Frontal cortex (tissue), 4 donors: ENCODE data around the gene FLYWCH2. TPM values are rescaled to one million over a fixed set of nuclear protein-coding genes. Genes with fewer than 3 reads are reported as not detected.

Experiments used
- DNase-seq, 2 donors: peaks; one replicate each; pipeline ENCODE4 v3.0.0; 2012; ENCODE audit warnings: low spot score in 2 of 2
- FAIRE-seq: peaks from 2 replicates; lab custom pipeline; 2012; peaks lifted over from hg19 to GRCh38; lab: Jason Lieb, UNC
- total RNA-seq: library from RNA; depleted of rRNA; stranded (reverse); fragments of >200 nt; gene quantifications from one replicate; pipeline ENCODE4 v1.2.3, GENCODE V29; 2014
- donor health status: control.
- donor health status: control.
- donor health status: control.

Gene FLYWCH2
- total RNA-seq, 1 donor from 2014 or later: 46.5 TPM

GRCh38 chr16:2852731-2853507 is 30.1 kb upstream of the FLYWCH2 start:
- no peak for FAIRE-seq
- no peak for DNase-seq

- FAIRE-seq (no peak), DNase-seq (no peak)
Observed at GRCh38 chr16:2853531-2854073, 29.4 kb upstream of the FLYWCH2 start.

DNA sequence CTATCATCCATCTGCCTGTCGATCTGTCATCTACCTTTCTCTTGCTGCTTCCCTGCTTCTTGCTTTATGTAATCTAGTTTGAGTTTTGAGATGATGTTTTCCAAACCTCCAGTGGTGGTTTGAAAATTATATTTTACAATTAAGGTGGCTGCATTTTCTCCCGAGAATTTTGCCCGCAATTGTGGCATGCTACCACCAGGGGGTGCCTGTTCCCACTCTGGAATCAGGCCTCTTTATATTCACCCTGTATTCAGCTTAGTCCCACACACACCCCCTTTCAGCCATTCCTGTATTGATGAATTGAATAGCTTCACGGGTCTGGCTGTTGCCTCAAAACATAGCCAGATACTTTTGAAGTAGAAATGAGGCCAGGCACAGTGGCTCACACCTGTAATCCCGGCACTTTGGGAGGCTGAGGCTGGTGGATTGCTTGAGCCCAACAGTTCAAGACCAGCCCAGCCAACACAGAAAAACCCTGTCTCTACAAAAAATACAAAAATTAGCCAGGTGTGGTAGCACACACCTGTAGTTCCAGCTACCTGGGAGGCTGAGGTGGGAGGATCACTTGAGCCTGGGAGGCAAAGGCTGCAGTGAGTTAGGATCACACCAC is 28.2 kb upstream of the FLYWCH2 start:
- FAIRE-seq: no peak
- DNase-seq: no peak

DNA sequence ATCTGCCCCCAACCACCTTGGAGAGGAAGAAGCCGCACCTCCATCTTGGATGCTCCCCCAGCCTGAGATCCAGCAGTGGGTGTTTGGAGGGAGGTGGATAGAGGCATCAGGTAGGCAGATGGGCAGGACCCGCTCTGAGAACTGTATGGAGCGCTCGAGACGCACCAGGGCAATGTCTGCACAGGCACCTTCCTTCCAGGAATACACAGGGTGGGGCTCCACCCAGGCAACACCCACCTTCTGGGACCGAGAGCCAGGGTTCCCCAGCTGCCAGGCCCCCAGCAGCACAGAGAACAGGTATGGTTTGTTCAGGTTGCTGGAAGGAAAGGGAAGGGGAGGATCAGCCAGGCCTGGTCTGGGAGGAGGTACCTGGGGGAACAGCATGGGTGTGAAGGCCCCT is 27.5 kb upstream of the FLYWCH2 start:
- FAIRE-seq (no peak), DNase-seq (no peak)

GRCh38 chr16:2856061-2856670 is 26.8 kb upstream of the FLYWCH2 start:
- DNase-seq (no peak), FAIRE-seq (no peak)

DNA sequence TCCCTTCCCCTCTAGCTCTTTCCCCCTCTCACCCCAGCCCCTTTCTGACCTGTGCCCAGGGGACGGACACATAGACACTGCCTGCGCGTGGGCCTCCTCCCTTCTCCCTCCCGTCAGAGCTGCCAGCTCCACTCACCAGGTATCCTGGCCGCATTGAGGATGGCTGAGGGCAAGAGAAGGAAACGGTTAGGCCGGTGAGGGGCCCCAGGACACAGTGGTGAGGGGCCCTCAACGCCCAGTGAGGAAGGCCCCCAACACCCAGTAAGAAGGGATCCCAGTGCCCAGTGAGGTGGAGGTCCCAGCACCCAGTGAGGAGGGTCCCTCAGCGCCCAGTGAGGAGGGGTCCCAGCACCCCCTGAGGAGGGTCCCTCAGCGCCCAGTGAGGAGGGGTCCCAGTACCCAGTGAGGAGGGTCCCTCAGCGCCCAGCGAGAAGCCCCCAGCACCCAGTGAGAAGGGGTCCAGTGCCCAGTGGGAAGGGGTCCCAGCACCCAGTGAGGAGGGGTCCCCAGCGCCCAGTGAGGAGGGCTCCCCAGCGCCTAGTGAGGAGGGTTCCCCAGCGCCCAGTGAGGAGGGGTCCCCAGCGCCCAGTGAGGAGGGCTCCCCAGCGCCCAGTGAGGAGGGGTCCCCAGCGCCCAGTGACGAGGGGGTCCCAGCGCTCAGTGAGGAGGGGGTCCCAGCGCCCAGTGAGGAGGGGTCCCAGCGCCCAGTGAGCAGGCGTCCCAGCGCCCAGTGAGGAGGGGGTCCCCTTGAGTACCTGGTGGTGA is 26.1 kb upstream of the FLYWCH2 start:
- no peak for DNase-seq
- FAIRE-seq: no peak

DNA sequence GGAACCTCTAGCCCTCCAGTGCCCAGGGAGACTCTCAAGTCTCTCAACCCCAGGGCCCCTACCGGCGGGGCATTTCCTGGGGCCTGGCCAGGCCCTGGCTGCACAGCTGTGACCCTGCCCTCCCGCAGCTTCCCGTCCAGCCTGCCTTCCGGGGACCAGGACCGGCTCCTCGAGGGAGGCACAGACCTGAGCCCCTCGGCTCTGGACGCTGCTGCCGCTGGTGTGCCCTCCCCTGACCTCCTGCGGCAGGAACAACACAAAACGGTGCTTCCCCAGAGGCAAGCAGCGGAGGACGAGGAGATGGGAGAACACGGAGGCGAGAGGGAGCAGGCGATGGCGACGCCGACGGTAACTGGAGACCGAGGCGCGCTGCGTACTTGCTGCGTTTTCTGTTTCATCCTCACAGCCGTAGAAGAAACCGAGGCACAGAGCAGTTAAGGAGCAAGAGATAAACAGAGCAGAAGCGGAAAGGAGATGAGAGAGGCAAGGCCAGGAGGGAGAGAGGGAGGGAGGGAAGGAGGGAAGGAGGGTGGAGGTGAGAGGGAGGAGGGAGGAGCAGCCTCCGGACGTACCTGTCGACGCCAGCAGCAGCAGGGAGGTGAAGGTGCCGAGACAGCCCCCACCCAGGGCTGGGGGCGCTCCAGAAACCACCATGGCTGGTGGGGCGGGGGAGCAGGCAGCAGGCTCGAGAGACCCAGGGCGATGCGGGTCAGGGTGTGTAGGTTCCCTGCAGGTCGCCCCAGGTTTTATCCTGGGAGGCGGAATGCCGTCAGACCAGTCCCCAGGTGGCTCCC is 25.4 kb upstream of the FLYWCH2 start, which contains the start of gene PRSS22:
Gene PRSS22, minus strand, starts transcription at position 720 of the 794 bp plus-strand sequence. Its CDS starts 66 bp downstream, at position 654.
- DNase-seq: no peak
- no peak for FAIRE-seq

DNA sequence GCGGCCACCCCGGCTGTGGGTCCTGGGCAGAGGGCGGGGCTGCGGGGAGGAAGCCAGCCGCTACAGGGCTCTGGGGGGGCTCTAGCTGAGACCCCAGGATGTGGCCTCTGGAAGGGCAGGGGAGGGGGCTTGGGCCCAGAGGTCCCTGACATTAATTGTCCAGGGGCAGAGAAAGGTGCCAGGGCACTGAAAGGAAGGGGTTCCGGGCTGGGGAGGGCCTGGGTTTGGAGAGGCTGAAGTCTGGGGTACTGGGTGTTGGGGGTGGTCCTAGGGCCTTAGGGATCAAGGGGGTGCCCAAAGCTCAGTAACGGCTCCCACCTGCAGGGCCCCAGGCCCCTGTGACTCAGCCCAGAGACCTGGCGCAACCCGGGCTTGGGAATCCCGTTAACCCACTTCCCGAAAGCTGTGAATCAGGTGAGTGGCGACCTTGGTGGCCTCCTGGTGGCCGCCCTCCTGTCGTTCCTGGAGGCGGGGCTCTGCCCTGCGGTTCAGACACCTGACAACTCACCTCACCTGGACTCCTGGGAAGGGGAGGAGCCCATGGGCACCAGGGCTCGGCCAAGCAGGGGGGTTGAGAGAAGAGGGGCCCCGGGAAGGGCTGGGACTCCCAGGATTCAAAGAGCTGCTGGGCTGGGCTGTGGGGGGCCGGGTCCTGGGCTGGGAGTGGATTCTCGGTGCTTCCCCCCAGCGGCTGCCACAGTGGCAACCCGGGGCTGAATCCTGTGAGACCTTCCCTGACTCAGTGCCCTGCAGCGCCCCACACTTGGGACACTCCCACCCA is 24.6 kb upstream of the FLYWCH2 start:
- no peak for DNase-seq
- FAIRE-seq: no peak

DNA sequence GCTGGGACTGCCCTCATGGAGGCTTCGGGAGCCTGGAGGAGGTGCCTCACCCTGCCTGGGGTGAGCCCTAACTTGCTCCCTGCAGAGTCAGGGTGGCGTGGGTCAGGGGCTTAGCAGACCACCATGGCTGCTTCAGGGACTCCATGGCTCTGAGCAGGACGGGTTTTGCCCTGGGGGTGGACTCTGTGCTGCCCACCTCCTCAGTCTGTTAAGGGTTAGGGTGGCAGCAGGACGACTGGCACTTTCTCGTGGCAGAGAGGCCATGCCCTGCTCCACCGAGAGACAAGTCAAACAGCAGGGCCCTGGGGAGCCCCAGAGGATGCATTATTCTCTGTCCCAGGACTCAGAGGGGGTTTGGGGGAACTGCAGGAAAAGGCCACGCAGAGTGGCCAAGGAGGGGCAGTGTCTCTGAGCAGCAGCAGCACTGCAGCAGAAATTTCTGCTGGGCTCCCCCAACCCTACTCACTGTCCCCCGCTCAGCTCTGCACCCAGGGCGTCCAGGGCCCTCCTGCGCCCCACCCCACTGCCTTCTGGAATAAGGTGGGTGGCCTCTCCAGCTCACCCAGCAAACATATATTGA is 23.2 kb upstream of the FLYWCH2 start:
- no peak for DNase-seq

DNA sequence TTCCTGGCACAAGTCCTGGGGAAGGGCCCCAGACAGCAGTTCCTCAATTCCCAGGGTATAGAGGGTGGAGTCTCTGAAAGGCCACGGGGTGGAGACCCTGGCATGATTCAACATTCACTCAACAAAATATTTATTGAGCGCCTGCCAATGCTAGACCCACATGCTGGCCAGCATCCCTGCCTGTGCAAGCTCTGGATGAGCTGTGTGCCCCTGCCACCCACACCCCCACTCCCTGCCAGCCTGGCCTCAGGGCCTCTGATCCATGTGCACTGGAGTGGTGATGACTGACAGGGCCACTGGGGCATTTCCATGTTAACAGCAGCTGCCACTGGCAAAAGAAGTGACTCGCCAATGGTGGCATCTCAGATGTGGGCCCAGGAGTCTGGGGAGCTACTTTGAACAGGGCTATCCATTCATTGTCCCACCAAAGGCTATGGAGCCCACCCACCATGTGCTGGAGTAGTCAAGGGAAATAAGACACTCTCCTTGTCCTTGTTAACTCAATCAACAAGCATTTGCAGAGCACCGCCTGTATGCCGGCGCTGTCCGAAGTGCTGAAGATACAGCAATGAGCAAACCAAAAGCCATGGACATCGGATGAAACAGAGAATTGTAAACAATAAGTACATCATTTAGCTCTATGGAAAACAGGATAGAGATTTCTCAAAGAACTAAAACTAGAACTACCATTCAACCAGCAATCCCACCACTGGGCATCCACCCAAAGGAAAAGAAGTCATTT is 22.0 kb upstream of the FLYWCH2 start:
- DNase-seq (no peak), FAIRE-seq (no peak)

More for the DNA sequence above, 23.2 kb upstream of the FLYWCH2 start:
- FAIRE-seq: no peak

DNA sequence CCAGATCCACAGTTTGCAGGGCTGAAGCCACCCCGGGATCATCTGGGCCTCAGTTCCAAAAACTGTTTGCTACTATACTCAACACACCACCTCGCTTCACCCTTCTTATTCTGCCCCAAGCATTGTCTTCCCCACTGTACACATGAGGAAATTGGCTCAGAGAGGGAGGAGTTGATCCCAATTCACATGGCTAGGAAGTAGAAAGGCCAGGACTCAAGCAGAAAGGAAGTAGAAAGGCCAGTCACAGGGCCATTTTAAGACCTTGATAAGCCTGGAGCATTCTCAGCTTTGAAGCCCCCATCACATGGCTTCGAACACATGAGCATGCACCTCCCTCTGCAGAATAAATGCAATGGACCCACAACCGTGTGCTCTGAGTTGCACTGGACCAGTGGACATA is 17.4 kb upstream of the FLYWCH2 start:
- no peak for DNase-seq
- no peak for FAIRE-seq

DNA sequence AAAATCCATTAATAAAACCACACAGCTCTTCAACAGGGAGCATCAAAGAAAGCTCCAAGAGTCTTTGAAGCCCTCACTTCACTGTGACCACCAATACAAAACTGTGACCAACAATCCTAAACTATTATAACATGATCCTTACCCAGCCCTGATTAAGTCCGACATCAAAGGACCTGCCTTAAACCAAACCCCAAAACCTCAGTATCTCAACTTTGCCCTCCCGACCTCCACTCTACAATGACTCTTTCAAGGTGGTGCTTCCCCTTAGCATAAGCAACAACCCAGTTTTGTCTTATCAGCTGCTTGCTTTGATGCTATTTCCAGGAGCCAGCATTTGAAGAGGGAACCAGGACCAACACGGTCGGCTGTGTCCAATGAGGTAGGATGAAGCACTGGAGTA is 16.6 kb upstream of the FLYWCH2 start:
- FAIRE-seq: no peak
- DNase-seq: no peak

GRCh38 chr16:2867661-2867986 is 15.4 kb upstream of the FLYWCH2 start:
- no peak for FAIRE-seq
- DNase-seq: no peak

DNA sequence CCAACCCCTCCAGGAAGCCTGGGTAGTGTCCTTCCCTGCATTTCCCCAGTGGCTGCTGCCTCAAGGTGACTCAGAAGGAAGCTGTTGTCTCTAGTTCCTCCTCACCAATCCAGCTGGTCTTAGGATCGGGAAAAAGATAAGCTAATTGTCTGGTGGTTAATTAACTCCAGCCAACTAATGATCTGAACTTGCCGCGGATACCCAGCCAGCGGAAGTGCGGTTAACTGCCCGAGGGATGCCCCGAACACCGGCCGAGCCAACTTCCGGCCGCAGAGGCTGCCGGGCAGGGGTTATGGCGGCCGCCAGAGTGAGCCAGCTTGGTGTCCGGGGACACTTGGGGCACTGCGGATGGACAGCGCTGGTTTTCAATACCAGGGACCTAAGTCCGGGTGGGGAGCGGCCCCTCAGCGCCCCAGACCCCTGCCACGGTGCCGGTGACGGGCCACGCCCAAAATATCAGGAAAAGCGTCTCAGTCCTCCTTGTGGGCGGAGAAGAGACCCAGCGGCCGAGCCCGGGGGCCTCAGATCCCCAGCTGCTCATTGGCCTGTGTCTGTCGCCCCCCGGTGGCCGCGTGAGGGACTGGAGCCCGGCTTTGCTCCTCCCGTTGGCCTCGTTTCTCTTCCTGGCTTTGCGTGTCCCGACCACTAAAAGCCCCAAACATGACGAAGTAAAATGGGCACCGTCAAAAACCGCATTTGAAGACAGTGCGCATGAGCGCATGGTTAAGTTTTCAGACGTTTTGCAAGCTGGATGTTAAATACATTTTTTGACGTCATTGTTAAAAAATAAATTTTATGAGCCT is 14.8 kb upstream of the FLYWCH2 start:
- DNase-seq (peak; percentile 90 to 98), FAIRE-seq (no peak)

DNA sequence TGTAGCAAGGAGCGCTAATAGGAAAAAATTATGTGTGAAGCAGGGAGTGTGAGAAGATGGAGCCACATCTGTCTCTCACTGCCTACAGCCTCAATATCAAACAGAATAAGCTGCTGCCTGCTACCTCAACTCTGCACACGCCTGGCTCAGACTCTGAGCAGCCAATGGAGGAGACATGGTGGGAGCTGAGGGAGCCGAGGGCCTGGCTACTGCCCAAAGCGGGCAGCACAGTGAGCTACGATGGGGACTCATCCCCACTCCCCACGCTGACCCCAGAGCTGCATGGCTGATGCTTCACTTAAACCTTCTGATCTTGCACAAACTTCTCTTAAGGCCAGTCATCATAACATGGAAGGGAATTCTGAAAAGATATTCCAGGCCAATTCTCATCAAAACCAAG is 11.1 kb upstream of the FLYWCH2 start:
- no peak for DNase-seq
- FAIRE-seq: no peak

GRCh38 chr16:2874032-2874911 is 8.7 kb upstream of the FLYWCH2 start:
- no peak for DNase-seq
- no peak for FAIRE-seq
